ENCODE measurements around the gene TDP1.
A peak's percentile ranks its signal among the peaks of the same experiment; 100 is the strongest.

TDP1 gene

DNA sequence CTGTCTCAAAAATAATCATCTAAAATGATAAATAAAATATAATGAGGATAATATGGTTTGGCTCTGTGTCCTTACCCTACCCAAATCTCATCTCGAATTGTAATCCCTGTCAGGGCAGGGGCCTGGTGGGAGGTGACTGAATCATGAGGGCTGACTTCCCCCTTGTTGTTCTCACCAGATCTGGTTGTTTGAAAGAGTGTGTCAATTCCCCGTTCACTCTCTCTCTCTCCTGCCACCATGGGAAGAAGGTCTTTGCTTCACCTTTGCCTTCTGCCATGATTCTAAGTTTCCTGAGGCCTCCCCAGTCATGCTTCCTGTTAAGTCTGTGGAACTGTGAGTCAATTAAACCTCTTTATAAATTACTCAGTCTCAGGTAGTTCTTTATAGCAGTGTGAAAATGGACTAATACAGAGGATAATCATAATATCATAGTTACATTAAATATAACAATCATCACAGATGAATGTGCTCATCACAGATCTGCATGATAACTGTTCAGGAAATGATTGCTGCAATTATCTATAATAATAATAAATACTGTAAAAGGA, 13.8 kb upstream of the TDP1 start:
- DNase-seq (ENCODE audit: low read depth in 2 of 2) = no peak

DNA sequence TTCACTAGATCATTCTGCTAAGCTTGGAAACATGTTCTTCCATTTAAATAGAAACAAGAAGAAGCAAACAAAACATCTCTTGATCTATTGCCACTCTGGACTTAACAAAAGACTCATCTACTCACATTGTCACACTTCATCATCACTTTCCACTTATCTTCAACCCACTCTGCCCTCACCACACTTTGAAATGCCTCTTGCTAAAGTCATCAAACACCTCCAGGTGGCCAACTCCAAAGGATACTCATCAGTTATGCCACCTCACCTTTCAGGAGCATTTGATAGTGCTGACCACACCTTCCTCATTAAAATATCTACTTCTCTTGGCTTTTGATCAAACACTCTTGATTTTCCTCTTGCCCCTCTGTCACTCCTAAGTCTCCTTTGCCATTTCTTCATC, 8.4 kb upstream of the TDP1 start:
- DNase-seq (ENCODE audit: low read depth in 2 of 2) = no peak

DNA sequence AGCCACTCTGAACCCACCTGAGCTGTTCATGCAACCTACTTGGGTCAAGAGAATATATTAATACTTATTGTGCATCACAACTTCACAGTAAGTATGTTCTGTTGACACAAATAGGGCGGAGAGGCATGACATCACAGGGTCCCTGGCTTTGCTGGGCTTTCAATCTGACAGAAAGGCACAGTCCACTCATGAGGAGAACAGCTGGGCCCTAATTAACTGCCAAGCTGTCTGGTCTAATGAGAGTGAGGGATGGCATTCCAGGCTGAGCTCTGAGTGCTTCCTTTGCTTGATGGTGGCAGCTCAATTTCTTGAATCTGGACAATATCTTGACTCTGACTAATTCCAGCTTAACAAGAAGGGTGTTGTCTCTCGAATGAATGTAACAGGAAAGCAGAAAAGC, 3.2 kb upstream of the TDP1 start:
- no peak for DNase-seq (ENCODE audit: low read depth in 2 of 2)

DNA sequence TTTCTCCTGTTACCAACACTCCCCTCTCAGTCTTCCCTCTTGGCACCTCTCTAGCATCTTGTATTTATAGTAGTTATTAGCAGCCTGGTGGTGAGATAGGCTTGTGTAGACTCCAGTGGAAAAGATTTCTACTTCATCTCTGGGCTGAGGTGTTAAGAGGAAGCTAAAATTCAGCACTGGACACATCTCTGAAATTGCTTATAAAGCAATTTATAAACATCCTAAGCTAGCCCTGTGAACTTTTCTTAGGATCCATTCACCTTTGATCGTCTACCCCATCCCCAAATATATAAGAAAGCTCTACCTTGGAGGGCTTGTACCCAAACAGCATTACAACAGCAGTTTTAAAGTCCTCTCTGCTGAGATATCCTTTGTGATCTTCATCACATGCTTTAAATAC, 2.1 kb upstream of the TDP1 start:
- no peak for DNase-seq (ENCODE audit: low read depth in 2 of 2)

DNA sequence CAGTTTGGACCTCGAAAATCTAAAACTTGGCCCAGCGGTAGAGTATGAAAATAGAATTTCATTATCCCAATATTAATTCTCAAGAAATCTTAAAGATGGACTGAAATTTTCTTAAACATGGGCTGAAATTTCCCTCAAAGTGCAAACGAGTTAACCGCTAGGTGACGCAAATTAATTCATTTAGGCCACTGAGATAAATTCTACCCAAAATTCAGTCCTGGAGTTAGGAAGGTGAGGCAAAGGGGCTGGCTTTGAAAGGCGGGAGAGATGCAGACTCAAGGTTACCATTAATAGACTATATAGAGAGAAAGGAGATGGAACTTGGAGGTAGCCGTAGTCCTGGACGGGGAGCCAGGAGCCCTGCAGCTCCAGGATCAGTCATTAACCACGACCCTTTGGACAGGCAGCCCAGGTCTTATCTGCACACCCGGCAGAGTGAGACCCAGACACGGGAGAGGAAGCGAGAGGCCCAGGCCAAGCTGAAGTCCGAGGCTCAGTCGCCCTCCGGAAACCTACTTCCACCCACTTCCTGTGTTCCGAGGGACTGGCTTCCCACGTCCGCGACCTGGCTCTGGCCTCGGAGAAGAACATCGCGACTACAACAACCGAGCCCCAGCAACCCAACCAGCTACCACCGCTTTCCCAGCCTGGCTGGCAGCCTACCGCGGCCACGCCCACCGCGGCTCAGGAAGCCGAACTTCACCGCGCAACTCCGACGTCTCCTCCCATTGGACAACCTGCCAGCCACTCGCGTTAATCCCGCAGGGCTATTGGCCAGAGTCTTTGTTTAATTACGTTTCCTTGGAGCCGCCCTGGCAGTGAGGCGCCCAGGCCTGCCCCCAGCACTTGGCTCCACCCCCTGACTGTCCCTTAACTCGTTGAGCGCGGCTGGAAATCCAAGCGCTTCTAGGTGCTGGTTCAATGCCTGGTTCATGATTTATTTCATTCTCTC, 1.4 kb upstream of the TDP1 start, which contains the start of gene EFCAB11:
Gene EFCAB11, minus strand, starts transcription at position 661 of the 952 bp plus-strand sequence. Its CDS starts 70 bp downstream, at position 591.
- peak; percentile 95 to 96 for DNase-seq (ENCODE audit: low read depth in 2 of 2)

DNA sequence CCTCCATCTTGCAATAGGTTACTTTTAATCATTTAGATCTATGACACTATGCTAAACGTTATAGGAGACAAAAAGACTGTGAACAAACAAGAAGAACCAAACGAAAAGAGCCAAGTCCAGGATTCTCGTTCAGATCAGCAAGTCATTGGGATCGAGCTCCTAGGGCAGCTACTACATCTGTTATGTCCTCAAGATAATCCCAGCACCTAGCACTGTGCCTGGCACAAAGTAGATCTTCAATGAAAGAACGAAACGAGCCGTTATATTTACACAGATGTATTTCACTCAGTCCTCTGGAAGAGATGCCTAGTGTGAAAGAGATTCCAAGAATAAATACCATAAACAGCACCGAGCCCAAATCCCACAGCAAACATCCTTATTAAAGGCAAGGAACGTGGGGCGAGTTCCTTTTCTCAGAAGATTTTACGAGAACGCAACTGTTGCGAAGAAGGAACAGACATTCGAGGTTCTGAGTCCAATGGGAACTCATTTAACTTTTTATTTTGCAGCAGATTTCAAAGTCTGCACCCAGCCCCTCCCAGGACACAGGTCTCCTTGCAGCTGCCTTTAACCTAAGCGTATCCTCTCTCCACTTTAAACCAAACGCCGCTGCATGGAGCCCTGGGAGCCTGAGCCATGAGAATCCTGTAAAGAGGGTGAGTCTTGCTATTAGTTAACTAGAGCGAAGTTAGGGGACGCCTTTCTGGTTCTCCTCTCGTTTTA, 544 bp upstream of the TDP1 start:
- no peak for DNase-seq (ENCODE audit: low read depth in 2 of 2)

DNA sequence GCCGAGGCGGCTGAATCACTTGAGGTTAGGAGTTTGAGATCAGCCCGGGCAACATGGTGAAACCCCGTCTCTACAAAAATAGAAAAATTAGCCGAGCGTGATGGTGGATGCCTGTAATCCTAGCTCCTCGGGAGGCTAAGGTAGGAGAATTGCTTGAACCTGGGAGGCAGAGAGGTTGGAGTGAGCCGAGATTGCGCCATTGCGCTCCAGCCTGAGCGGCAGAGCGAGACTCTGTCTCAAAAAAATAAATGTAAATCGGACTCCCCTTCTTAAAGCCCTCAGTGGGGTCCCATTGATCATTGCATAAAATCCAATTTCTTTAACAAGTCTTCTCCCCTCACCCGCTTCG, 908 bp downstream of the TDP1 start:
- no peak for DNase-seq (ENCODE audit: low read depth in 2 of 2)

DNA sequence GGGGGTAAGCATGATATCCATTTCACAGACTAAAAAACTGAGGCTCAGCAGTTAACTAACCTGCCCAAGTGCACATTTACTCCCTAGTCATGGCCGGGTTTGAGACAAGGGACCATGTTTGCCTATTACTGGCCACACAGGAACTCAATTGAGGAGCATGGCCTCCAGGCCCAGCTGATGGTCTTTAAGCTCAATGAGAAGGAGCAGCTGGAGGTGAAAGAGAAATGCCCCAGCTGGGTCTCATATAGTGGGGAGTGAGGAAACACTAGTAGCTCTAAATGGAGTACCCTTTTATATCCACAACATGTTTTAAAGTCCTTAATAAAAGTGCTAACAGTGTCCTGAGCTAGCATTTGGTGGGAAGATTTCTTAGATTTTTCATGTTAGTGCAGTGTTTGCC, 1.6 kb downstream of the TDP1 start:
- DNase-seq (ENCODE audit: low read depth in 2 of 2) = no peak

DNA sequence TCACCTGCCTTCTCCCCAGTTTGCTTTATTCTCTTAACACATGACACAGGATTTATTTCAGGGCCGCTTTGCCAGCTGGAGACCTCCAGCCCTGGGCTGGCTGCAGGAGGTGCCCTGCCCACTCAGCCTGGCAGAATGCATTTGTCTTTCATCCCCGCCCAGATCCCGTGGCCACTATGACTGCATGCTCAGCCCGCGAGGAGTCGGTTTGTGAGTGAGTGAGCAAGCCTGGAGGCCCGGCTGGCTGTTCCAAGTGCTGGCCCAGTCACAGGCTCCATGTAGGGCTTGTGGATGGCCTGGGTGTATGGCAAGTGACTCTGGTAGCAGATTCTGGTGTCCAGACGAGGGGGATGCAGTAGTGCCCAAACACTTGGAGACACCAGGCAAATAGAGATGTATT, 2.1 kb downstream of the TDP1 start:
- DNase-seq (ENCODE audit: low read depth in 2 of 2) = no peak

DNA sequence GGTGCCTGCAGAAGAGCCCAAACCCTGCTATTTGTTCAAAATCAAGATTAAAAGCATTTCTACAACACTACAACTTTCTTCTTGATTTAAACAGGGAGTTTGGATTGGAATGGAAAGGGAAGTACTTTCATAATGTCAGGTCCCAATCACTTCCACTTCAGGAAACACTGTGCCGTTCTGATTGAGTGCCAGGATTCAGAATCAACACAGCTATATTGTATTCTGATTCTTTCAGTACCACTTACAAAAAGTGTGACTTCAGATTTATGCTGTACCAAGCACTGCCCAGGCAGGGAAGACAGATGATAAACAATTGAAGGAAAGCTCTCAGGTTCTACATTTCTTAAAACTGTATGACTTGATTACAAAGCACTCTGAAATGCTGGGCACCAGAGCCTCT, 3.2 kb downstream of the TDP1 start:
- no peak for DNase-seq (ENCODE audit: low read depth in 2 of 2)

DNA sequence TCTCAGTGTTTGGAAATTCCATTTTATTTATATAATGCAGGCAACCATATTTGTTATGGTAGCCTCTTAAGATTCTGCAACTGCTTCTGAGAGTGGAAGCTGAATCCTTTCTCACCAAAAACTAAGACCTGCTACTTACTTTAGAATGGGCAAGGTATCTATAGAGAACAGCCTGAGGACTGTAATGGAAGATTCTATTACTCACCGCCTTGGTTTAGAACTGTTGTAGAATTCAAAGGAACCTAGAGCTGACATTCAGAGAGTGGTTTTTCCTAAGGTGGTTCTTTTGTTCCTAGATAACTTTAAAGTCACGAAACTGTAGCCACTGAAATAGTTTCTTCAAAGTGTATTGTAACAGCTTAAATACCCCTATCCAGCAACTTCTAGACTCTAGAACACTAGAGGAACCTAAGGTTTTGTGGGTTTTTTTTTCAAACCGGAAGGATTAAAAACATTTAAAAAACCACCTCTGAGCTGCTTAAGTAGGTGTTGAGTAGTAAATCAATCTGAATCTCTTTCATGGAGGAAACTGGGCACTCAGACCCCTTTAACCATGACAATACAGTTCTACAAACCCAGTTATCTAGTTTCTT, 4.2 kb downstream of the TDP1 start:
- DNase-seq (ENCODE audit: low read depth in 2 of 2) = no peak

DNA sequence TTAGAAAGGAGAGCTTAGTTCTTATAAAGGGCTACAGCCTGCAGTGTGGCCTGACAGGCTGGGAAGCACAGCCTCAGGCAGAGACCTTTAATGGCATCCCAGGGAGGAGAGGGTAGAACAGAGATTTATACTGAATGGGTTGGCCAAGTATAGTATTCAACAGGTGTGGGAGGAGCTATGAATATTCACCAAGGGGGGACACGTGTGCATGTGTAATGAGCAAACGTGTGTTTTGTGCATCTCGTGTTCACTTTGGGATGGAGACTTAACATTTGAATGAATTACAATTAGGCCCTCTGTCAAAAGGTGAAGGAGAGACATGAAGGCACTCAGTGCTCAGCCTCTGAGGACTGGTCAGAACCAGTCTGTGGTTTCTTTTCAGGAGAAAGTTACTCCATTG, 5.2 kb downstream of the TDP1 start:
- DNase-seq (ENCODE audit: low read depth in 2 of 2) = no peak

DNA sequence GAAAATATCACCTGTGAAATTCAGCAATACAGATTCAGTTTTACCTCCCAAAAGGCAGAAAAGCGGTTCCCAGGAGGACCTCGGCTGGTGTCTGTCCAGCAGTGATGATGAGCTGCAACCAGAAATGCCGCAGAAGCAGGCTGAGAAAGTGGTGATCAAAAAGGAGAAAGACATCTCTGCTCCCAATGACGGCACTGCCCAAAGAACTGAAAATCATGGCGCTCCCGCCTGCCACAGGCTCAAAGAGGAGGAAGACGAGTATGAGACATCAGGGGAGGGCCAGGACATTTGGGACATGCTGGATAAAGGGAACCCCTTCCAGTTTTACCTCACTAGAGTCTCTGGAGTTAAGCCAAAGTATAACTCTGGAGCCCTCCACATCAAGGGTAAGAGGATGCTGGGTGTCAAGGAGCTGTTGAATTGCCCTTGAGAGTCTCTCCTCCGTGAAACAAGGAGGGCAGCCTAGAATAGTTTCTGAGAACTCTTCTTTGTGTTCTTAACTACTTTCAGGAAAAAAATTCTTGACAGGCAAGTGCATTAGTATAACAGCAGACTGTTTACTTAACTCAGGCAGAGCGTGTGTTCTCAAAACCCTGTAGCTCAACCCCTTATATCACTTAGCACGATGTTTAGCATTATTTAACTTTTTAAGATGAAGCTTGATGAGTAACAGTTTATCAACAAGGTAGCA, 7.7 kb downstream of the TDP1 start:
- DNase-seq (ENCODE audit: low read depth in 2 of 2) = no peak

DNA sequence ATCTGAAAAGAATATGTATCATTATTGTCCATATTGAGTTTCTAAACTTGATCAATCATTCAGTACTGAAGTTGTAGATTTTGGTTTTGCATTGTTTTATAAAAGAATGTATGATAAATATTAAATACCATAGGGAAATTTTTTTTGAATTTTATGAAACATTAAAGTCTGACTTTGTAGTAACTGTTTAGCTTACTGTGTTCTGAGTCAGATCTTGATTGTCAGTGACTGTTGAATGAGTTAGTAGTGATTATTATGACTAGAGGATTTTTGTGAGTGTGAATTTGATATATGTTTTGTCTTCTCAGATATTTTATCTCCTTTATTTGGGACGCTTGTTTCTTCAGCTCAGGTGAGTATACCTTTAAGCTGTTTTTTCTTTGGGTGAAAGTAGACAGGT, 10.1 kb downstream of the TDP1 start:
- DNase-seq (ENCODE audit: low read depth in 2 of 2) = no peak

DNA sequence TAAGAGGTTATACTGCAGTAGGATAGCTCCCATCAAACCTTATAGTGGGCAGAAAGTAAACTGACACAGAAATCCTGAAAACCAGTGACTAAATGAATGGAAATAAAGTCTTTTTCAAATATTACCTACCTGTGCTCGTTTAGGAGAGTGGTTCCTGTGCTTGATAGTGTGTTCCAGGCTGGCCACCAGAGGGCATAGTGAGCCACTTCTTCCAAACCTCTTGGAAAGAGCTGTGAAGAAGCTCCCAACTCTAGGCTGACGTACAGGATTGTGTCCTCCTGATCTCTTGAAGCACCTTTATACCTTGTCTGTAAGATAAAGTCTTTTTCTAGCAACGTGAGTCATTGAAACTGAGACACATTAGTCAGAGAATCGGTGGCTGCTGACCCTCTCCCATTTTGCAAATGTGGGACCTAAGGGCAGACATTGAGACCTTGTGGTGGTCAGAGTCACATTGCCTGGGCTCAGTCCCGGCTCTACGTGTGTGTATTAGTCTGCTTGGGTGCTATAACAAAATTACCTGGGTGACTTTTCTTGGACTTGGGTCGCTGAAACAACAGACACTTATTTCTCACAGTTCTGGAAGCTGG, 17.6 kb downstream of the TDP1 start:
- DNase-seq (ENCODE audit: low read depth in 2 of 2) = peak in 1 of 2 experiments; percentile 22

DNA sequence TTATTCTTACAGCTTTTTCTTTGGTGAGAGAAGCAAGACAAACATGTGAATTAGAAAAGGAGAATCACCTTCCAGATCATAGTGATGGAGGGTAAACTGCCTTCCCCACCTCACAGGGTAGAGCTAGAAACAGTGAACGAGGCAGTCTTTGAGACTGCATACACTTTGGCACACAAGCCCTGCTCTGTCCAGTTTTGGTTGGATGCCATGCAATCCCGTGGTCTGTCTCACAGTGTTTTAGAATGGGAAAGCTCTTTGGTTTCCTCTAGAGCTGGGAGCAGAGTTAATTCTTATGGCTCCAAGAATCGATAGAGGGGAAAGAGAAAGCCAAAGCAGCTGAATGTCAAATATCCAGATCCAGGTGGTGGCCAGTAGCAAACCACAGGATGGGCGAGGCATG, 21.9 kb downstream of the TDP1 start:
- DNase-seq (ENCODE audit: low read depth in 2 of 2) = no peak

DNA sequence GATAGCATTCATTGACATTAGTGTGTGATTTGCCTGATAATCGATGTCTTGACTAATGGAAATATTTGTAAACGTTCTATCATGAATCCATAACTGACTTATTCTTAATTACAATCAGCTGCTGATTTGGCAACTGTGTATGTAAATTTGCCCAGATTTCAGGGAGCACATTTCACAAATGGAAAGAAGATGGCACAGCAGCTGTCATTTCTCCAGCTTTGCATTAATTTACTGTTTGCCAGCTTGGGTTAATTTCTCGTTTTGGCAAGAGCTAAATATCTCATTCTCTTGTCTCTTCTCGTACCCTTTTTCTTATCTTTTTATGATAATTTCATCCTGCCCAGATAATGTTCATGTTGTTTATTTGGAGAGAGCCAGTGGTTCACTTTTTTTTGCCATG, 22.9 kb downstream of the TDP1 start:
- no peak for DNase-seq (ENCODE audit: low read depth in 2 of 2)

DNA sequence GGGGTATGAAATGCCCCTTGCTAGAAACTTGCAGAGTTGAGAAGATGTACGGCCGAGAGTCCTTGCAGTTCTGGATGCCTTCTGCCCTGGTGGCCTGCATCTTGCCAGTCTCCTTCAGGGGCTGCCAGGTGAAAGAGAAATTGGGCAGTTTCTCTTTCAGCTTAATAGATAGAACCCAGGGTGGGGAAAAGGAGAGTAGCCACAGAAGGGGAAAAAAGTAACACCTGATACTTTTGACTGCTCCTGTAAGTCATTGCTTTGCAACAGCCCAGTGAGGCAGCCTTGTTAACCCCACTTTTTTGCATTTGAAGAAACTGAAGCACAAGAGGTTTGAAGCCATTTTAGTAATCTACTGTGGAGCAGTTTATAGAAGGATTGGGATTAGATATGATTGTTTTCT, 27.6 kb downstream of the TDP1 start:
- no peak for DNase-seq (ENCODE audit: low read depth in 2 of 2)

DNA sequence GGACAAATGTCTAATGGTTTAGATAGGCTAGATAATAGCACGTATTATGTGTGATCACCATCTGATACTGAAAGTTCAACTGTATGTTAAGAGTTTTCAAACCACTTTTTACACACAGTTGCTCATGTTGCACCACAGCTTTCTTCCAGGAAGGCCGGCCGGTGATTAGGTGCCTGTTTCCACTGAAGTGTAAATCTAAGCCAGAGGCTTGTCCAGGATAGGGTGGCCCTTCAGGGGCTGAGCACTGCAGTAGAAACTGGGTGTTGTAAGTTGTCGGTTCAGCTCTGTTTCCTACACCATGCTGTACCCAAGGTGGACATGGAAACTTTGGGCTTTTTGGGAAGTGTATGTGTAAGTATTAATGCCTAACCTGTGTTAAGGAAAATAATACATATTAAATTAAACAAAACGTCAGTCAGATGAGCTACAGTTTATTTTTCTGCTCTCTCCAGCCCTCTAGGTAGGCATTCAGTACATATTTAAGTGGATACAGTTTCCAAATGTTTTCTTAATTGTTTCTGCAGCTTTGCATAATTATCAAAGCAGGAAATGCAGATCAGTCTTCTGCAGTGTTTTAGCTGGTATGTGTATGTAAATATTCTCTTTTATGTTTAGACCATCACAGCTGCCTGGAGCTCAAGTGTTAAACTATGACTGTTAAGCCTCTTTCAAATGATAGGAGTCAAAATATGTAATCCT, 30.9 kb downstream of the TDP1 start:
- no peak for DNase-seq (ENCODE audit: low read depth in 2 of 2)

DNA sequence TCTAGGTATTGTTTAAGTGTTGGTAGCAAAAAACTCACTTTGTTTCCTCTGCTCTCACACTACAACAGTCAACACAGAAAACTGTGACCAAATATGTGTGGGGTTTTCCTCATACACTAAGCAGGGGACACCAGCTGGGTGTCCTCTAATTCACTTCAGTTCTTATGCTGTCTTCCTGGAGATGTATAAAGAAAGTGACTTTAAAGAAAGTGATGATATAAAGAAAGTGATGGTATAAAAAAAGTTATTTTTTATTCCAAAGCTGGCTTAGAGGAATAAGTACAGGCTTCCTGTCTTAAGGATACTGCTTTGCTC, 31.4 kb downstream of the TDP1 start:
- no peak for DNase-seq (ENCODE audit: low read depth in 2 of 2)

DNA sequence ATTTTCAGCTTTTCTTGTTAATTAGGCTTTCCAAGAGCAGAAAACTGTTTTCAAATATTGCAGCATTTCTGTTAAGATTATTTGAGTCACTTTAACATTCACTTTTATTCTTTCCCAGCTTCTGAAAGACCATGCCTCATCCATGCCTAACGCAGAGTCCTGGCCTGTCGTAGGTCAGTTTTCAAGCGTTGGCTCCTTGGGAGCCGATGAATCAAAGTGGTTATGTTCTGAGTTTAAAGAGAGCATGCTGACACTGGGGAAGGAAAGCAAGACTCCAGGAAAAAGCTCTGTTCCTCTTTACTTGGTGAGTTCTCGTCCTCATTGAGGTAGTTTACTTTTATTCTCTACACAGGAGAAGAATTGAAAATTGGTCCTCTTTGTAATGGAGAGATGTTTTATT, 33.1 kb downstream of the TDP1 start:
- DNase-seq (ENCODE audit: low read depth in 2 of 2) = no peak

All from fibroblast of skin of left biceps (primary cell).